ENCODE measurements around the gene MYL7.

MYL7 gene

DNA sequence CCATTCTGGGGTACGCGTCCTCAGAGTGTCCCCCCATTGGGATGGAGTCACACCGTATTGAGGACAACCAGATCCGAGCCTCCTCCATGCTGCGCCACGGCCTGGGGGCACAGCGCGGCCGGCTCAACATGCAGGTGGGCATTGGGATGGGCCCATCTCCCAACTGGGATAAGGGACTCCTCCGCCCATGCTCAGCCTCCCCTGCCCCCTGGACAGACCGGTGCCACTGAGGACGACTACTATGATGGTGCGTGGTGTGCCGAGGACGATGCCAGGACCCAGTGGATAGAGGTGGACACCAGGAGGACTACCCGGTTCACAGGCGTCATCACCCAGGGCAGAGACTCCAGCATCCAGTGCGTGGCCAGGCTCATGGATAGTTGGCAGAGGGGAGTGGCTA is 31.1 kb downstream of the MYL7 start:
- no peaks in the 10 kb centered on the region for H3K9me3 ChIP-seq (ENCODE audit: control insufficient read depth, low read length)
- no peak overlapping the region for H3K27ac ChIP-seq
- H3K4me3 ChIP-seq (ENCODE audit: low read depth, low read length): no peak overlapping the region
- H3K4me1 ChIP-seq: no peaks in the 10 kb centered on the region
- TF ChIP-seq, protein P1, sequence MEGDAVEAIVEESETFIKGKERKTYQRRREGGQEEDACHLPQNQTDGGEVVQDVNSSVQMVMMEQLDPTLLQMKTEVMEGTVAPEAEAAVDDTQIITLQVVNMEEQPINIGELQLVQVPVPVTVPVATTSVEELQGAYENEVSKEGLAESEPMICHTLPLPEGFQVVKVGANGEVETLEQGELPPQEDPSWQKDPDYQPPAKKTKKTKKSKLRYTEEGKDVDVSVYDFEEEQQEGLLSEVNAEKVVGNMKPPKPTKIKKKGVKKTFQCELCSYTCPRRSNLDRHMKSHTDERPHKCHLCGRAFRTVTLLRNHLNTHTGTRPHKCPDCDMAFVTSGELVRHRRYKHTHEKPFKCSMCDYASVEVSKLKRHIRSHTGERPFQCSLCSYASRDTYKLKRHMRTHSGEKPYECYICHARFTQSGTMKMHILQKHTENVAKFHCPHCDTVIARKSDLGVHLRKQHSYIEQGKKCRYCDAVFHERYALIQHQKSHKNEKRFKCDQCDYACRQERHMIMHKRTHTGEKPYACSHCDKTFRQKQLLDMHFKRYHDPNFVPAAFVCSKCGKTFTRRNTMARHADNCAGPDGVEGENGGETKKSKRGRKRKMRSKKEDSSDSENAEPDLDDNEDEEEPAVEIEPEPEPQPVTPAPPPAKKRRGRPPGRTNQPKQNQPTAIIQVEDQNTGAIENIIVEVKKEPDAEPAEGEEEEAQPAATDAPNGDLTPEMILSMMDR (IDR thresholded peaks at IDR 0.05): no peak
- no peak overlapping the region for H2AFZ ChIP-seq
- H3K36me3 ChIP-seq (ENCODE audit: control insufficient read depth, insufficient read depth, low read length): no peaks in the 10 kb centered on the region
- no peak overlapping the region for H3K4me2 ChIP-seq (ENCODE audit: low read length)
- no peaks in the 10 kb centered on the region for H3K79me2 ChIP-seq
- H3K9ac ChIP-seq: no peak overlapping the region
- no peaks in the 10 kb centered on the region for H3K27me3 ChIP-seq (ENCODE audit: control insufficient read depth, insufficient read depth, low read length)

DNA sequence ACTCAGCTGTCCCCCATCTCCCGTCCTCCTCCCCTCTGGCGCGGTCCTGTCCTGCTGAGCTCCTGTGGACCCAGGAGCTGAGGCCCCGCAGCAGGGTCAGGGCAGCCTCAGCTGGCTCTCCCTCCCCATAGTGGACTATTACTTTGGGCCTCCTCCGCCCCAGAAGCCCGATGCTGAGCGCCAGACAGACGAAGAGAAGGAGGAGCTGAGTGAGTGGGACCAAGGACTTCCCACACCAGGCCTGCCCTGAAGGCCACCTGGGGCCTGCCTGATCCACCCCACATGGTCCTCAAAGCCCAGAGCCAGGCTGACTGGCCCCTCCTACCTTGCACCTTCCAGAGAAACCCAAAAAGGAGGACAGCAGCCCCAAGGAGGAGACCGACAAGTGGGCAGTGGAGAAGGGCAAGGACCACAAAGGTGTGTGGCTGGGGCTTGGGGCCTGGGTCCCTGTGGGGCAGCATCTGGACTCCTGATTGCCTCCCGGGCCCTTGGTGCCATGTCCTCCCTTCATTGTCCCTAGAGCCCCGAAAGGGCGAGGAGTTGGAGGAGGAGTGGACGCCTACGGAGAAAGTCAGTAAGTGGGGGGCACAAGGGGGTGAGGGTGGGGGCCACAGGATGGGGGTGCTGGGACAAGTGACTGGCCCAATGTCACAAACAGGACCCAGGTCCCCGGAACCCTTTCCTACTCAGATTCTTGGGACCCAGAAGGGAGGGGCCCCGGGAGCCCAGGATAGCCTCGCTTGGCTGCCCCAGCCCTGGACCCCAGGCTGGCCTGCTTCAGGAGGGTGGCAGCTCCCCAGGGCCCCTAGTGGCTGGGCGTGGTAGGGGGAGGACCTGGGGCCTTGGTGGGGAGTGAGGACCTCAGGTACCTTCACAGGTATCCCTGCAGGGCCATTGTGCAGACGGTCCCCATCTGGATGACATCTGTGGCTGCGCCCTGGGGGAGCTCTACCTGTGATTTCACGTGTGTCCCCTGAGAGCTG is 32.1 kb downstream of the MYL7 start:
- TF ChIP-seq, protein P1 (IDR thresholded peaks at IDR 0.05): no peak
- H3K4me1 ChIP-seq: no peaks in the 10 kb centered on the region
- H3K27me3 ChIP-seq (ENCODE audit: control insufficient read depth, insufficient read depth, low read length): no peaks in the 10 kb centered on the region
- no peaks in the 10 kb centered on the region for H3K36me3 ChIP-seq (ENCODE audit: control insufficient read depth, insufficient read depth, low read length)
- H3K79me2 ChIP-seq: no peaks in the 10 kb centered on the region
- no peak overlapping the region for H2AFZ ChIP-seq
- H3K4me2 ChIP-seq (ENCODE audit: low read length): no peak overlapping the region
- no peak overlapping the region for H3K9ac ChIP-seq
- no peak overlapping the region for H3K4me3 ChIP-seq (ENCODE audit: low read depth, low read length)
- H3K27ac ChIP-seq: no peak overlapping the region
- H3K9me3 ChIP-seq (ENCODE audit: control insufficient read depth, low read length): no peaks in the 10 kb centered on the region

DNA sequence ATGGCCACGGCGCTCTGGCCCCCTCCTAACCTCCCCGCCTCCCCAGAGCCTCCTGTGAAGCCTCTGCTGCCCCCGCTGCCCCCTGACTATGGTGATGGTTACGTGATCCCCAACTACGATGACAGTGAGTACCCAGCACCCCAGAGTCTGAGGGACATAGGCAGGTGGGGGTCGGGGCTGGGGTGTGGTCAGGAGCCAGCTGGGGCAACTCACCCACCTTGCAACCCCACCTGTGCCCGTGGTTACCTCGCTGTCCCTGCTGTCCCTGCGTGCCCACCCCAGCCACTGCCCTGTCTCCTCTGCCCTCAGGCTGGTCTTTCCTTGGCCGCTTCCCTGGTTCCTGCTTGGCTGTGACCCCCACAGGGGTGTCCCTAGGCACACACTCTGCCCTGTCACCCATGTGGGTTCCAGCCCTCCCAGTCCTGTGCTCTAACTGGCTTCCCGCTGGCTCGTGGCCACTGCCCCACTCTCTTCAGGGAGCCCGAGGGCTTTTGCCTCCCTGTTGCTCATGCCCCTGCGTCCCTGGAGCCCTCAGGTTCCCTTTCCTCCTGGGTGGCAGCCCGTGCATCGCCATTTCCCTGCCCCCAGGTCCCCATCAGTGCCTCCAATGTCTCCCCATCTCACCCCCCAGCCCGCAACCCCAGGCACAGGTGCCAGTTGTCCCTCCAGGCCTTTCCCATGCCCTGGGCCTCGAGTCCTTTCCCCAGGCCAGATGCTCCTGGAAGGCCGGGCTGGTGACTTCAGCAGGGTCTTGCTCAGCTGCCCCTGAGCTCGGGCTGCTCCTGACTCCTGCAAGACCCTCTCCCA is 33.0 kb downstream of the MYL7 start:
- H3K4me2 ChIP-seq (ENCODE audit: low read length): no peak overlapping the region
- H3K9ac ChIP-seq: no peak overlapping the region
- no peak overlapping the region for H3K27ac ChIP-seq
- H3K4me3 ChIP-seq (ENCODE audit: low read depth, low read length): no peak overlapping the region
- no peaks in the 10 kb centered on the region for H3K79me2 ChIP-seq
- no peaks in the 10 kb centered on the region for H3K9me3 ChIP-seq (ENCODE audit: control insufficient read depth, low read length)
- H3K36me3 ChIP-seq (ENCODE audit: control insufficient read depth, insufficient read depth, low read length): no peaks in the 10 kb centered on the region
- no peak overlapping the region for H2AFZ ChIP-seq
- TF ChIP-seq, protein P1 (IDR thresholded peaks at IDR 0.05): no peak
- no peaks in the 10 kb centered on the region for H3K27me3 ChIP-seq (ENCODE audit: control insufficient read depth, insufficient read depth, low read length)
- no peaks in the 10 kb centered on the region for H3K4me1 ChIP-seq

DNA sequence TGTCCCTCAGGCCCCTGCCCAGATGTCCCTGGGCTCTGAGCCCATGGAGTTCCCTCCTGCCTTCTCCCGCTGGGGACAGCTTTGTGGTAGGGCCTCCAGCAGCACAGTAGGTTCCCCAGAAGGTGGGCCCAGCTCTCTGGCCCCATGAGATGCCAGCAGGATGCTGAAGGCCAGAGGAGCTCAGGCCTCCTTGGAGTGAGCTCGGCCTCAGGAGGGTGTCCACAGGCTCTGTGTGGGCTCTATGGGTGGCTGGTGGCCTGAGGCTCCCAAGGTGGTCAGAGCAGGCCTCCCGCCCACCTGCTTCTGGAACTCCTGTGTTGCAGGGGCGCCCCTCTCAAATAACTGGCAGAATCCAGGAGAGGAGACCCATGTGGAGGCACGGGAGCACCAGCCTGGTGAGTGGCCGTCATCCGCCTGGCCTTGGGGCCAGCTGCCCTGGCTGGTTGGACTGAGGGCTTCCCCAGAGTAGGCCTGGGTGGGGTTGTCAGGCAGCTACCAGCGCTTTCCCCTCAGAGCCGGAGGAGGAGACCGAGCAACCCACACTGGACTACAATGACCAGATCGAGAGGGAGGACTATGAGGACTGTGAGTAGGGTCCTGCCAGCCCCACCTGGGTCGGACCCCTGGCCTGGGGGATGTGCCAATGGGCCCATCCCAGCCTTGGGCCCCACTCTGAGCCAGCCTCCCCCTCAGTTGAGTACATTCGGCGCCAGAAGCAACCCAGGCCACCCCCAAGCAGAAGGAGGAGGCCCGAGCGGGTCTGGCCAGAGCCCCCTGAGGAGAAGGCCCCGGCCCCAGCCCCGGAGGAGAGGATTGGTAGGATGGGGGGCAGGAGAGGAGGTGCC is 33.8 kb downstream of the MYL7 start:
- Histone ChIP-seq H3K9ac (no peak overlapping the region), H3K79me2 (no peaks in the 10 kb centered on the region)

More for the DNA sequence above, 33.8 kb downstream of the MYL7 start:
- Histone ChIP-seq H3K27me3 (ENCODE audit: control insufficient read depth, insufficient read depth, low read length) (no peaks in the 10 kb centered on the region), H2AFZ (no peak overlapping the region), H3K27ac (no peak overlapping the region), H3K4me2 (ENCODE audit: low read length) (no peak overlapping the region), H3K36me3 (ENCODE audit: control insufficient read depth, insufficient read depth, low read length) (no peaks in the 10 kb centered on the region), H3K9me3 (ENCODE audit: control insufficient read depth, low read length) (no peaks in the 10 kb centered on the region), H3K4me1 (no peaks in the 10 kb centered on the region), H3K4me3 (ENCODE audit: low read depth, low read length) (no peak overlapping the region)
- TF ChIP-seq, protein P1 (IDR thresholded peaks at IDR 0.05): no peak

Data from parathyroid adenoma (tissue), 2 donors.